Neuronal stem cell (in vitro differentiated cells): ENCODE results near the gene PIK3R2.

Source experiments
- DNase-seq: peaks from one replicate; pipeline ENCODE4 v3.0.0-alpha.2; 2013; ENCODE audit warnings: low spot score
- H2AFZ ChIP-seq: one replicate; pipeline ENCODE4 v1.6.1; 2013; ENCODE audit warnings: mild to moderate bottlenecking, low read length, inconsistent platforms
- H2AK5ac ChIP-seq: 2 replicates; pipeline ENCODE4 v1.6.1; 2013; ENCODE audit warnings: low read depth, mild to moderate bottlenecking, inconsistent platforms, low read length, moderate library complexity, mixed read lengths
- H2BK120ac ChIP-seq: 2 replicates; pipeline ENCODE4 v1.6.1; 2013; ENCODE audit warnings: low read depth, mild to moderate bottlenecking, inconsistent platforms, low read length, moderate library complexity, mixed read lengths
- H2BK12ac ChIP-seq: one replicate; pipeline ENCODE4 v1.6.1; 2013; ENCODE audit warnings: low read length, inconsistent platforms
- H2BK15ac ChIP-seq: 2 replicates; pipeline ENCODE4 v1.6.1; 2013; ENCODE audit warnings: mild to moderate bottlenecking, low read length, inconsistent platforms, mixed read lengths
- H2BK5ac ChIP-seq: one replicate; pipeline ENCODE4 v1.6.1; 2013; ENCODE audit warnings: inconsistent platforms, mild to moderate bottlenecking, low read length, moderate library complexity
- H3K14ac ChIP-seq: one replicate; pipeline ENCODE4 v1.6.1; 2013; ENCODE audit warnings: low read length, inconsistent platforms
- H3K18ac ChIP-seq: 2 replicates; pipeline ENCODE4 v1.6.1; 2013; ENCODE audit warnings: low read length, inconsistent platforms
- H3K23ac ChIP-seq: 2 replicates; pipeline ENCODE4 v1.6.1; 2013; ENCODE audit warnings: low read depth, mild to moderate bottlenecking, mixed read lengths, low read length, inconsistent platforms; ENCODE audit not compliant: poor library complexity
- H3K27ac ChIP-seq: replicated peaks from 3 replicates; pipeline ENCODE4 v1.5.1; 2013; ENCODE audit warnings: low read length, inconsistent platforms
- H3K27me3 ChIP-seq, 3 experiments: 2 replicates each; pipeline ENCODE4 v1.6.1; 2013; ENCODE audit warnings: low read length in 3 of 3, mild to moderate bottlenecking in 2 of 3, inconsistent platforms in 1 of 3, low read depth in 1 of 3, mixed read lengths in 1 of 3, moderate library complexity in 1 of 3; ENCODE audit not compliant: control insufficient read depth in 3 of 3, insufficient read depth in 3 of 3
- H3K36me3 ChIP-seq, 2 donors: replicated peaks in 1 of 2; 2 replicates each; pipeline ENCODE4 v1.6.1; 2013; ENCODE audit warnings: low read length in 2 of 2; ENCODE audit not compliant: control insufficient read depth in 2 of 2, insufficient read depth in 2 of 2
- H3K4ac ChIP-seq: 2 replicates; pipeline ENCODE4 v1.6.1; 2013; ENCODE audit warnings: inconsistent platforms, mild to moderate bottlenecking, low read length, moderate library complexity
- H3K4me1 ChIP-seq, 2 donors: 1 replicate in 1 of 2; 2 replicates in 1 of 2; pipeline ENCODE4 v1.6.1; 2013; ENCODE audit warnings: low read length in 2 of 2, low read depth in 1 of 2; ENCODE audit not compliant: control insufficient read depth in 2 of 2, insufficient read depth in 1 of 2
- H3K4me2 ChIP-seq: one replicate; pipeline ENCODE4 v1.6.1; 2013; ENCODE audit warnings: mild to moderate bottlenecking, low read length, inconsistent platforms; ENCODE audit not compliant: insufficient read depth, poor library complexity, severe bottlenecking
- H3K4me3 ChIP-seq, 2 donors: 2 replicates each; pipeline ENCODE4 v1.5.1; 2013; ENCODE audit warnings: low read length in 2 of 2, mild to moderate bottlenecking in 2 of 2, inconsistent platforms in 1 of 2, moderate library complexity in 1 of 2
- H3K79me1 ChIP-seq: one replicate; pipeline ENCODE4 v1.6.1; 2013; ENCODE audit warnings: low read depth, mild to moderate bottlenecking, inconsistent platforms, low read length, moderate library complexity
- H3K9ac ChIP-seq: one replicate; pipeline ENCODE4 v1.6.1; 2013; ENCODE audit warnings: mild to moderate bottlenecking, low read depth, low read length, inconsistent platforms; ENCODE audit not compliant: poor library complexity
- H3K9me3 ChIP-seq, 2 donors: replicated peaks in 1 of 2; 2 replicates each; pipeline versions ENCODE3 to v1.6.1; 2013; ENCODE audit warnings: low read length in 2 of 2, mild to moderate bottlenecking in 2 of 2, inconsistent platforms in 1 of 2, low read depth in 1 of 2, mixed read lengths in 1 of 2, moderate library complexity in 1 of 2; ENCODE audit not compliant: control insufficient read depth in 2 of 2, insufficient read depth in 1 of 2
- H4K8ac ChIP-seq: one replicate; pipeline ENCODE4 v1.6.1; 2013; ENCODE audit warnings: low read depth, mild to moderate bottlenecking, inconsistent platforms, low read length, moderate library complexity
- H4K91ac ChIP-seq: one replicate; pipeline ENCODE4 v1.6.1; 2013; ENCODE audit warnings: low read length, low read depth, mild to moderate bottlenecking, inconsistent platforms; ENCODE audit not compliant: poor library complexity
- WGBS, 2 donors: extraction: QIAGEN DNeasy Blood & Tissue Kit; methylation state at CpG; one replicate each; pipeline ENCODE4 v1.1.7; 2013; ENCODE audit warnings: missing lambda C conversion rate in 2 of 2, mixed read lengths in 1 of 2; ENCODE audit not compliant: insufficient read length in 2 of 2, insufficient replicate concordance in 1 of 2; ENCODE audit errors: extremely low coverage in 2 of 2; 5-methylcytosine and 5-hydroxymethylcytosine counted together

PIK3R2 gene

DNA sequence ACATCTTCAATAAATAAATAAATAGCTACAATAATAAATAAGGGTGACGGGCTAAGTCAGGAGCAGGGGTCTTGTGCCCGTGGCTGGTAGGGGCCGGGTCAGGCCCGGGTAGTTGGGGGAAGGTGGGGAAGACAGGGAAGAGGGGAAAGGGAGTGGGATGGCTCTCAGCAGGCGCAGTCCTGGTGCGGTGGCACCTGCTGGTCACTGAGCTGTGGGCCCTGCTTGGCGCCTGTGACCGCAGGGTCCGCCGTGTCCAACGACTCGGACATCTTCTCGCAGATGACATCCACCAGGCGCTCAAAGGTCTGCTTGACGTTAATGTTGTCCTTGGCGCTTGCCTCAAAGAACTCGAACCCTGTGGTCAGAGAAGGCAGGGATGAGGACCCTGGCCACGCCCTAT, 44.3 kb downstream of the PIK3R2 start:
- Histone ChIP-seq H2BK12ac (no peak overlapping the region), H3K9ac (no peak overlapping the region), H3K27ac (no peak overlapping the region), H3K4ac (no peak overlapping the region), H2BK15ac (no peak overlapping the region), H2AFZ (no peak overlapping the region), H3K4me3 (no peak overlapping the region), H3K14ac (no peak overlapping the region), H2AK5ac (no peak overlapping the region), H3K9me3 (no peaks in the 10 kb centered on the region), H2BK120ac (no peak overlapping the region), H3K4me1 (peaks cover 7 to 9% of the 10 kb centered on the region in 2 donors), H3K23ac (no peak overlapping the region), H3K27me3 (peaks cover 0 to 4% (median 0%) of the 10 kb centered on the region in 3 experiments), H3K18ac (no peak overlapping the region), H3K36me3 (peaks cover 8 to 43% of the 10 kb centered on the region in 2 donors), H4K8ac (no peak overlapping the region), H2BK5ac (no peak overlapping the region), H3K4me2 (no peak overlapping the region), H4K91ac (no peak overlapping the region), H3K79me1 (peaks cover 1% of the 10 kb centered on the region)
- WGBS, 2 donors: no CpG with 5 or more reads among the region's 18 CpGs
- no peak for DNase-seq

DNA sequence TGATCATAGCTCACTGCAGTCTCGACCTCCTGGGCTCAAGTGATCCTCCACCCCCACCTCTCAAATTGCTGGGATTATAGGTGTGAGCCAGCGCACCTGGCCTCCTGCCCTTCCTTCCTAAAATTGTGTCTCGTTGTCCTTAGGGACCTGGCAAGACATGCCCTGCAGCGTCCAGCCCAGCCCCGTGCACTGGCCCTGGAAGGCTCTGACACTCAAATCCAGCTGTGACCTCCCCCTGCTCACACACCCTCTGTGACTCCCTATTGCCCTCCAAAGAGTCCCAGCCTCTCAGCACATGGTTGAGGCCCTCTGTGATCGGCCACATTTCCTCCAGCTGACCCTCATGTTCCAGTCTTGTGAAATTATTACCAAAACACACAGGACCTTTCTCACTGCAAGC, 45.0 kb downstream of the PIK3R2 start:
- Histone ChIP-seq H3K9me3 (no peaks in the 10 kb centered on the region), H3K9ac (no peak overlapping the region), H3K4me2 (no peak overlapping the region), H3K79me1 (peaks cover 3% of the 10 kb centered on the region), H2AK5ac (no peak overlapping the region), H2AFZ (no peak overlapping the region), H3K23ac (no peak overlapping the region), H2BK12ac (no peak overlapping the region), H4K8ac (no peak overlapping the region), H3K27me3 (peaks cover 0 to 10% (median under 1%) of the 10 kb centered on the region in 3 experiments), H3K4me1 (peaks cover 7 to 9% of the 10 kb centered on the region in 2 donors), H2BK5ac (no peak overlapping the region), H3K27ac (no peak overlapping the region), H3K36me3 (peaks cover 8 to 43% of the 10 kb centered on the region in 2 donors), H3K4me3 (no peak overlapping the region), H3K18ac (no peak overlapping the region), H4K91ac (no peak overlapping the region), H2BK15ac (no peak overlapping the region), H3K14ac (no peak overlapping the region), H2BK120ac (no peak overlapping the region), H3K4ac (peak overlapping the region; percentile 66)
- DNase-seq: no peak
- no CpG with 5 or more reads among the region's 6 CpGs for WGBS, 2 donors

DNA sequence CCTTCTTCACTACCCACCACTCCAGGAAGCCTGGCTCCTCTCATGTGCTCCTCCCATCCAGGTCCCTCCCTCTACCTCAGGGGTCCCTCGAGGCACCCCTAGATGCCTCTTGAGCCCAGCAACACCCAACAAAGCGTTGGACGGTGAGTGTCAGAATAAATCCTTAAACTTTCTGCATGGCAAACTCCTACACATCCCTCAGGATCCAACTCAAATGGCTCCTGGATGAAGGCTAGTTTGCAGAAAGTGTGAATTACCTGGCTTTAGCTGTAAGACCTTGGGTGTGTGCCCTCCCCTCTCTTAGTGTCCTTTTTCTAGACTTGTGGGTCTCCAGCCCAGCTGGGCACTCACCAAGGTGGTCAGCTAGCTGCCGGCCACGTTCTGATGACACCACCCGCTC, 45.4 kb downstream of the PIK3R2 start:
- Histone ChIP-seq H3K4me2 (no peak overlapping the region), H2BK5ac (no peak overlapping the region), H3K23ac (no peak overlapping the region), H3K18ac (no peak overlapping the region), H3K14ac (no peak overlapping the region), H2BK12ac (no peak overlapping the region), H4K8ac (no peak overlapping the region), H2BK120ac (no peak overlapping the region), H3K4ac (no peak overlapping the region), H2AFZ (no peak overlapping the region), H4K91ac (no peak overlapping the region), H3K27ac (no peak overlapping the region), H3K79me1 (peaks cover 6% of the 10 kb centered on the region), H3K9me3 (peaks cover 0 to 2% of the 10 kb centered on the region in 2 donors), H2AK5ac (no peak overlapping the region), H3K4me1 (peaks cover 11 to 14% of the 10 kb centered on the region in 2 donors), H3K4me3 (no peak overlapping the region), H3K9ac (no peak overlapping the region), H3K27me3 (peaks cover 0 to 14% (median 5%) of the 10 kb centered on the region in 3 experiments), H2BK15ac (no peak overlapping the region), H3K36me3 (peaks cover 8 to 43% of the 10 kb centered on the region in 2 donors)
- no CpG with 5 or more reads among the region's 6 CpGs for WGBS, 2 donors
- no peak for DNase-seq

DNA sequence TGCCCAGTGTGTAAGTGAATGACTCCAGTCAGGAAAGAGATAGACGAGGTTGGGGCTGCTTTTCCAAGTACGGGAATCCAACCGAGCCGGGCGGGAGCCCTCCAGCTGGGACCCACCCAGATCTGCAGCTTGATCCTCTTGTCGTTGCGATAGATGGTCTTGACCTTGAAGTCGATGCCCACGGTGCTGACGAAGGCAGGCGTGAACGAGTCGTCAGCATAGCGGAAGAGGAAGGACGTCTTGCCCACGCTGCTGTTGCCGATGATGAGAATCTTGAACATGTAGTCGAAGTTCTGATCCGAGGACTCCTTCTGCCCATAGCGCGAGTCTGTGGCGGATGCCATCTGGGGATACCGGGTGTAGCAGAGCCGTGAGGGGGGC, 49.4 kb downstream of the PIK3R2 start:
- H3K9me3 ChIP-seq: peaks cover 0 to 2% of the 10 kb centered on the region in 2 donors
- peak overlapping the region; percentile 13 for H3K18ac ChIP-seq
- H2BK15ac ChIP-seq: peak overlapping the region; percentile 30
- H2AK5ac ChIP-seq: peak overlapping the region; percentile 20
- H3K36me3 ChIP-seq: peaks cover 0 to 26% of the 10 kb centered on the region in 2 donors
- peaks cover 0 to 18% (median 6%) of the 10 kb centered on the region in 3 experiments for H3K27me3 ChIP-seq
- H3K79me1 ChIP-seq: peaks cover 6% of the 10 kb centered on the region
- peak overlapping the region in 1 of 2 donors; percentile 46 for H3K4me3 ChIP-seq
- peak overlapping the region; percentile 75 for H3K23ac ChIP-seq
- H3K4me1 ChIP-seq: peaks cover 15% of the 10 kb centered on the region in 2 donors
- no peak overlapping the region for H2BK12ac ChIP-seq
- no peak overlapping the region for H3K9ac ChIP-seq
- no peak overlapping the region for H3K14ac ChIP-seq
- no peak overlapping the region for H4K8ac ChIP-seq
- H2AFZ ChIP-seq: no peak overlapping the region
- no peak overlapping the region for H2BK120ac ChIP-seq
- no peak for DNase-seq
- no peak overlapping the region for H3K4me2 ChIP-seq
- WGBS, 2 donors: no CpG with 5 or more reads among the region's 24 CpGs
- H4K91ac ChIP-seq: no peak overlapping the region
- no peak overlapping the region for H3K27ac ChIP-seq
- H2BK5ac ChIP-seq: no peak overlapping the region
- H3K4ac ChIP-seq: no peak overlapping the region
